Measurements from ENCODE around the gene DCHS1.

DNA sequence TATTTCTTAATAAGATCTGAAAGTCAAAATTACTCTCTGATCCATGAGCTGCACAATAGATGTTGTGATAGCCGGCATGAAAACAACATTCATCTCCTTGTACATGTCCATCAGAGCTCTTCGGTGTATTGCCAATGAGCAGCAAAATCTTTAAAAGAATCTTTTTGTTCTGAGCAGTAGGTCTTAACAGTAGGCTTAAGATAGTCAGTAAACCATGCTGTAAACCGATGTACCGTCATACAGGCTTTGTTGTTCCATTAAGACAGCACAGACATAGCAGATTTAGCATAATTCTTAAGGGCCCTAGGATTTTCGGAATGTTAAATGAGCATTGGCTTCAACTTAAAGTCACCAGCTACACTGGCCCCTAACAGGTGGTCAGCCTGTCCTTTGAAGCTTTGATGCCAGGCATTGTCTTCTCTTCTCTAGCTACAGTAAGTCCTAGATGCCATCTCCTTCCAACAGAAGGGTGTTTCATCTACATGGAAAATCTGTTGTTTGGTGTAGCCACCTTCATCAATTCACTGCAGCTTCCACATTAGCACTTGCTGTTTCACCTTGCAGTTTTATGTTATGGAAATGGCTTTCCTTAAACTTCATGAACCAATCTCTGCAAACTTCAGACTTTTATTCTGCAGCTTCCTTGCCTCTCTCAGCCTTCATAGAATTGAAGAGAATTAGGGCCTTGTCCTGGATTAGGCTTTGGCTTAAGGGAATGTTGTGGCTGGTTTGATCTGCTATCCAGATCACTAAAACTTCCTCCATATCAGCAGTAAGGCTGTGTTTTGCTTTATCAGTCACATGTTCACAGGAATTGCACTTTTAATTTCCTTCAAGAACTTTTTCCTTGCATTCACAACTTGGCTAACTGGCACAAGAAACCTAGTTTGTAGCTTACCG, 80.5 kb downstream of the DCHS1 start:
- TF ChIP-seq POLR2A (IDR thresholded peaks at IDR 0.05) (no peak), CTCF (IDR thresholded peaks at IDR 0.05) (no peak), POLR2AphosphoS5 (IDR thresholded peaks at IDR 0.05) (no peak)
